Fibroblast of mammary gland (primary cell): Measurements from ENCODE around the gene ST8SIA1.
"Not testable (repeated sequence)": the region's sequence is repeated elsewhere in the genome, so short reads cannot be mapped to it uniquely, and the experiment has no call there.

Experiments
- DNase-seq: peaks from one replicate; pipeline ENCODE4 v3.0.0-alpha.2; 2010; ENCODE audit warnings: low read depth
- H3K4me3 ChIP-seq: 2 replicates; pipeline ENCODE4 v1.5.1; 2011; ENCODE audit warnings: low read depth, mild to moderate bottlenecking, low read length, moderate library complexity; ENCODE audit not compliant: control insufficient read depth
- TF ChIP-seq, protein P1 (sequence below): conservative IDR thresholded peaks from 2 replicates; pipeline ENCODE4 v1.5.1; 2011; ENCODE audit warnings: low read depth, low read length, inconsistent platforms; ENCODE audit not compliant: control insufficient read depth, insufficient read depth

Gene ST8SIA1

DNA sequence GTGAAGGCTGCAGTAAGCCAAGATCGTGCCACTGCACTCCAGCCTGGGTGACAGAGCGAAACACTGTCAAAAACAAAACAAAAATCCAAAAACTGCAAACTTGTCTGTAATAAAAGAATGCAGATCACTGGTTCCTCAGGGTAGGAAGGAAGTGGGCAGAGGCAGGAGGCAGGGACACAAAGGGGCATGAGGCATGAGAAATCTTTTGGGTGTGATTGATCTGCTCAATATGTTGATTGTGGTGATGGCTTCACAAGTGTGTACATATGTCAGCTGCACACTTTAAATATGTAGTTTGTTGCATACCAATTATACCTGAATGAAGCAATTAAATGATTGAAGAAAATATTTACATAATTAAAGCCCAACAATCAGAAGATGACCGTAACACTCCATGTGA is 170.9 kb downstream of the ST8SIA1 start:
- DNase-seq: no peak
- H3K4me3 ChIP-seq: no peak overlapping the region
- TF ChIP-seq, protein P1, sequence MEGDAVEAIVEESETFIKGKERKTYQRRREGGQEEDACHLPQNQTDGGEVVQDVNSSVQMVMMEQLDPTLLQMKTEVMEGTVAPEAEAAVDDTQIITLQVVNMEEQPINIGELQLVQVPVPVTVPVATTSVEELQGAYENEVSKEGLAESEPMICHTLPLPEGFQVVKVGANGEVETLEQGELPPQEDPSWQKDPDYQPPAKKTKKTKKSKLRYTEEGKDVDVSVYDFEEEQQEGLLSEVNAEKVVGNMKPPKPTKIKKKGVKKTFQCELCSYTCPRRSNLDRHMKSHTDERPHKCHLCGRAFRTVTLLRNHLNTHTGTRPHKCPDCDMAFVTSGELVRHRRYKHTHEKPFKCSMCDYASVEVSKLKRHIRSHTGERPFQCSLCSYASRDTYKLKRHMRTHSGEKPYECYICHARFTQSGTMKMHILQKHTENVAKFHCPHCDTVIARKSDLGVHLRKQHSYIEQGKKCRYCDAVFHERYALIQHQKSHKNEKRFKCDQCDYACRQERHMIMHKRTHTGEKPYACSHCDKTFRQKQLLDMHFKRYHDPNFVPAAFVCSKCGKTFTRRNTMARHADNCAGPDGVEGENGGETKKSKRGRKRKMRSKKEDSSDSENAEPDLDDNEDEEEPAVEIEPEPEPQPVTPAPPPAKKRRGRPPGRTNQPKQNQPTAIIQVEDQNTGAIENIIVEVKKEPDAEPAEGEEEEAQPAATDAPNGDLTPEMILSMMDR: no peak

DNA sequence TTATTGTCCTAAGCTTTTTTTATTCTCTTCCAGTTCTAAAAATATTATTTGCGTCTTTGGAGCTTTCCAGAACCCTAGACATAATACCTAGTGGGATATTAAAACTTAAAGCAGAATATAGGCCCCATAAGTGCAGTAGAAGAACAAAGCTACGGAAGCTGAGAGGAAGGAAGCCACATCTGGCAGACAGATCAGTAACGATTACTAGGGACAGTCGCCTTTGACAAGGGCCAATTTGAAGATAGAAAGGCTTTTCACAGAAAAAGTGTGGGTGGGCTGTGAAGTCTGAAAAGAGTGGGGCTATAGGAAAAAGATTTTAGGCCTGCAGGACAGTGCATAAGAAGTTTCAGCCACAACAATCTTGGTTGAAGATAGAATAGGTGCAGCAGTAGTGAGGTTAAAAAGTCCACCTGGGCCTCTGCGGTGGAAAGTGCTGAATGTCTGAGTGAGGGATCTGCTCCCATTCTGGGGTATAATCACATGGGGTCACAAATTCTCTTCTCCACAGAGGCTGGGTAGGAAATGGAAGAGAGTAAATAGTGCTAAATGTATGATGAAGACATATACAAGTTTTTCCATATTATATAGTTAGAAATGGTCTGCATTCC is 174.0 kb downstream of the ST8SIA1 start:
- no peak overlapping the region for H3K4me3 ChIP-seq
- TF ChIP-seq, protein P1: no peak
- DNase-seq: no peak

DNA sequence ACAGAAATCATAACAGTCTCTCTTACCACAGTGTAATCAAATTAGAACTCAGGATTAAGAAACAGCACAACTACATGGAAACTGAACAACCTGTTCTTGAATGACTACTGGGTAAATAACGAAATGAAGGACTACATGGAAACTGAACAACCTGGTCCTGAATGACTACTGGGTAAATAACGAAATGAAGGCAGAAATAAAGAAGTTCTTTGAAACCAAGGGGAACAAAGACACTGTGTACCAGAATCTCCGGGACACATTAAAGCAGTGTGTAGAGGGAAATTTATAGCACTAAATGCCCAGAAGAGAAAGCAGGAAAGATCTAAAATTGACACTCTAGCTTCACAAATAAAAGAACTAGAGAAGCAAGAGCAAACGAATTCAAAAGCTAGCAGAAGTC is 185.2 kb downstream of the ST8SIA1 start:
- H3K4me3 ChIP-seq, DNase-seq: not testable (repeated sequence)

DNA sequence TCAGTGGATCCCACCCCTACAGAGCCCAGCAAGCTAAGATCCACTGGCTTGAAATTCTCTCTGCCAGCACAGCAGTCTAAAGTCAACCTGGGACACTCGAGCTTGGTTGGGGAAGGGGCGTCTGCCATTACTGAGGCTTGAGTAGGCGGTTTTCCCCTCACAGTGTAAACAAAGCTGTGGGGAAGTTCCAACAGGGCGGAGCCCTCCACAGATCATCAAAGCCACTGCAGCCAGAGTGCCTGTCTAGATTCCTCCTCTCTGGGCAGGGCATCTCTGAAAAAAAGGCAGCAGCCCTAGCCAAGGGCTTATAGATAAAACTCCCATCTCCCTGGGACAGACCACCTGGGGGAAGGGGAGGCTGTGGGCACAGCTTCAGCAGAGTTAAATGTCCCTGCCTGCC is 187.8 kb downstream of the ST8SIA1 start:
- DNase-seq, H3K4me3 ChIP-seq: not testable (repeated sequence)
